ENCODE results near the gene CIITA. TPM values are rescaled to one million over a fixed set of nuclear protein-coding genes. Genes with fewer than 3 reads are reported as not detected.

Gene CIITA
- total RNA-seq, 1 experiment from 2014 or later: 0.26 TPM

- Mint-ChIP-seq H3K4me1 (no peaks in the 10 kb centered on the region), H3K36me3 (no peaks in the 10 kb centered on the region), H3K27me3 (ENCODE audit: low read depth) (peaks cover under 1% of the 10 kb centered on the region; the same call in 1 of the 2 replicates), H3K4me3 (no peak overlapping the region), H3K27ac (no peak overlapping the region), H3K9me3 (peaks cover 6% of the 10 kb centered on the region)
- ChIA-PET CTCF (interaction anchor here (2.0 to 4.8 kb wide), 2 partner anchors 11 to 13 kb away, joined by 6 to 36 read pairs; no protein-coding TSS in a partner anchor), POLR2A (no interaction called here)
- no peak for TF ChIP-seq CDX4 (CRISPR knock-in tag; IDR thresholded peaks at IDR 0.05; ENCODE audit: borderline replicate concordance)
- no peak for ATAC-seq
- DNase-seq (ENCODE audit: low spot score): no peak
Observed at GRCh38 chr16:10907757-10908045, 30.7 kb downstream of the CIITA start.

- POLR2A ChIA-PET: interaction anchor here (0.6 kb wide), 1 partner anchor 693 kb away, joined by 4 read pairs; no protein-coding TSS in a partner anchor
- no peaks in the 10 kb centered on the region for H3K9me3 Mint-ChIP-seq
- CTCF ChIA-PET: interaction anchor here (2.0 to 4.8 kb wide), 2 partner anchors 8 to 34 kb away, joined by 4 to 36 read pairs; partner anchors contain the start of gene CIITA
- H3K27ac Mint-ChIP-seq: no peak overlapping the region
- H3K27me3 Mint-ChIP-seq (ENCODE audit: low read depth): no peaks in the 10 kb centered on the region; the same call in 1 of the 2 replicates
- no peak for ATAC-seq
- H3K4me3 Mint-ChIP-seq: no peak overlapping the region
- TF ChIP-seq NFE2L1 (CRISPR knock-in tag; IDR thresholded peaks at IDR 0.05): no peak
- no peak for TF ChIP-seq SOX15 (CRISPR knock-in tag; IDR thresholded peaks at IDR 0.05)
- no peak for TF ChIP-seq ZSCAN18 (CRISPR knock-in tag; IDR thresholded peaks at IDR 0.05)
- TF ChIP-seq CTCF (IDR thresholded peaks at IDR 0.05): no peak
- no peak for TF ChIP-seq FOXJ3 (CRISPR knock-in tag; IDR thresholded peaks at IDR 0.05; ENCODE audit: borderline replicate concordance)
- no peak for TF ChIP-seq TEAD1 (CRISPR knock-in tag; IDR thresholded peaks at IDR 0.05)
- TF ChIP-seq IRF2 (CRISPR knock-in tag; IDR thresholded peaks at IDR 0.05; ENCODE audit: borderline replicate concordance, low read depth): no peak
- TF ChIP-seq ZNF512 (CRISPR knock-in tag; IDR thresholded peaks at IDR 0.05; ENCODE audit: borderline replicate concordance): no peak
- no peak for TF ChIP-seq GRHL2 (CRISPR knock-in tag; IDR thresholded peaks at IDR 0.05; ENCODE audit: insufficient replicate concordance, severe bottlenecking)
- TF ChIP-seq FOXP4 (CRISPR knock-in tag; IDR thresholded peaks at IDR 0.05): no peak
- no peak for TF ChIP-seq TCF7 (CRISPR knock-in tag; IDR thresholded peaks at IDR 0.05; ENCODE audit: low read depth)
- no peak for TF ChIP-seq FOXP1 (CRISPR knock-in tag; IDR thresholded peaks at IDR 0.05; ENCODE audit: borderline replicate concordance)
- no peak for TF ChIP-seq PREB (CRISPR knock-in tag; IDR thresholded peaks at IDR 0.05; ENCODE audit: borderline replicate concordance)
- no peak for TF ChIP-seq NFYB (CRISPR knock-in tag; conservative IDR thresholded peaks at IDR 0.05; ENCODE audit: low read depth)
- TF ChIP-seq USF2 (CRISPR knock-in tag; IDR thresholded peaks at IDR 0.05): no peak
- no peak for TF ChIP-seq KAT7 (CRISPR knock-in tag; IDR thresholded peaks at IDR 0.05; ENCODE audit: borderline replicate concordance)
- TF ChIP-seq RORB (CRISPR knock-in tag; IDR thresholded peaks at IDR 0.05): no peak
- no peak for TF ChIP-seq ZNF423 (CRISPR knock-in tag; IDR thresholded peaks at IDR 0.05)
- TF ChIP-seq HMGA2 (CRISPR knock-in tag; IDR thresholded peaks at IDR 0.05): no peak
- no peak for TF ChIP-seq ZNF396 (CRISPR knock-in tag; IDR thresholded peaks at IDR 0.05; ENCODE audit: borderline replicate concordance)
- H3K4me1 Mint-ChIP-seq: no peaks in the 10 kb centered on the region; the same call in 1 of the 2 replicates
- DNase-seq (ENCODE audit: low spot score): no peak
- no peaks in the 10 kb centered on the region for H3K36me3 Mint-ChIP-seq
Observed at GRCh38 chr16:10911267-10911666, 34.3 kb downstream of the CIITA start.
